NOMO-1 treated with DMSO at 0.1 percent for 48 hours (cell line): Measurements from ENCODE around the gene LPIN1.

Experiments used
- DNase-seq: peaks from one replicate; lab custom pipeline; 2025; ENCODE audit not compliant: unreplicated experiment; lab: John Stamatoyannopoulos, UW

The LPIN1 gene

DNA sequence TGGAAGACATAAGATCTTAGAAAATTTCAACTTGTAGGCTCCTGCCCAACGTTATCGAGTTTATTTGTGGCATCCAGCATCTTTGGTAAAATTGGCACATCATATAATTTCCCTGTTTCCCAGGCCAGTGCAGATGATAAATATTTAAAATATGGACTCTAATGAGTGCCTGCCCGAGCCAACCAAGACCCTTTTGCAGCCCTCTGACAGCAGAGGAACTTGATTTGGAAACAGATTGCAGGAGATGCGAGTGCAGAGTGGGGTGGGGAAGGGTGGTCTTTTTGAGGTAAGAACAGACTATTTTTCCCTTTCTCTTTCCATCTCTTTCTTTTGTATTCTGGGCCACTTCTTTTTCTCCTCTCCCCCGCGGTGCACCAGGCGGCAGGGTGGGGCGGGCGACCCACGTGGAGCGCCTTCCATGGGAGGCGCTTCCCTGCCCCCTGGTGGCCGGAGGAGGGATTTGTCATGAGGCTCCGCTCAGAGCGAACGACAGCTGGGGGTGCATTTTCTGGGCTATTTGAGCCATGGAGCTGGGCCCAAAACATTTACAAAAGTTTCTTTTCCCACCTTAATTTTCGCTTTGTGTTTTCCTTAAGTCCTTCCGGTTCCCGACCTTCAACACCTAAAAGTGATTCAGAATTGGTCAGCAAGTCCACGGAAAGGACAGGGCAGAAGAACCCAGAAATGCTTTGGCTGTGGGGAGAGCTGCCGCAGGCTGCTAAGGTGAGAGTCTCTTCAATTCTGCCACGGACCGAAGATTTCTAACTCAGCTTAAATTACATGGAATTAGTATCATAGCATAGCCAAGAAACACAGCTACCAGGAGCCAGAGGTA lies 32.7 kb downstream of the LPIN1 start:
- DNase-seq: peak; percentile 26

DNA sequence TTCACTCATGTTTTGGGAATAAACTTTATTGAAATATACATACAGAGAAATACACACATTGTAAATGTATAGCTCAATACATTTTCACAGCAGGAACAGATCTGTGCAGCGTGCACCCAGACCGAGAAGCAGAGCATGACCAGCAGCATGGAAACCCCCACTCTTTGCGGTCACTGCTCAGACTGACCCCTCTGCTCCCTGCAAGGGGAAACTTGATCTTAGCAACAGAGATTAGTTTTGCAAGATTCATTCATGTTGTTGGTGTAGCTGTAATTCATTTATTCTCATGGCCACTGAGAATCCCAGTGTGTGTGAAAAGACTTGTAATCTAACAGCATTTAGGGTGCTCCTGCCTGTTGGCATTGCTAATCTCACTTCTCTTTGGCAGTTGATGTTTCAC lies 35.2 kb downstream of the LPIN1 start:
- no peak for DNase-seq

GRCh38 chr2:11784280-11784679 lies 37.8 kb downstream of the LPIN1 start:
- DNase-seq: no peak

- DNase-seq: no peak
These were observed 38.5 kb downstream of the LPIN1 start for GRCh38 chr2:11784747-11785610.

DNA sequence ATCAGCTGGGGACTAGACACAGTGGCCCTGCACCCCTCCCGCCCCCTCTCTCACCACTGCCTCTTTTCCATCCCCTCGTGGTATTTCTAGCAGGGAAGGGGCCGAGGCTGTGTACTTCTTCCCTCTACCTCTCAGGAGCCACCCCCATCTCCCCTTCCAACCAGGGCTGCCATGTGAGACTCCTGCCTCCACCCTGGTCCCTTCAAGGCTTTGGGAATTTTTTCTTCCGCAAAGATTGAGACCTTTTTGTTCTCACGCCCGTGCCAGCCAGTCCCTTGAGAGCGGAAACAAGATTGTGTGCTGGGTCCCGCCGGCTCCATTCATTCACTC lies 39.1 kb downstream of the LPIN1 start:
- no peak for DNase-seq

DNA sequence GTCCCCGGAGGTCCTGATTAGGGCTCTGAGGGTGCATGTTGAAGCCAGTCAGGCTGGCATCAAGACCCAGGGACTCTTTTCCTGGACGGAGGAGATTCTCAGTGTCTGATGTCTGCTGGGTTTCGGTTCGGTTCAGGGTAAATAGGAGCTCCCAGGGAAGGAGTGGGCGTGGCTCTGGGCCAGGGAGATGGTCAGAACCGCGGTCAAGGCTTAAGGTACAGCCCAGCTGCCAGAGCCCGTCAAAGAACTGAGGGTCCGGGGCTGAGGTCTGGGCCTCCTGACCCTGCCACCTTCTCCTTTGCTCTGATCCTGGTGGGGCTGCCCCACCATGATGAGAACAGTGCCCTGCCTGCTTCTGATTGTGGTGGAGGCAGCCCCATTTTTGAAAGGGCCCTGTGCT lies 39.8 kb downstream of the LPIN1 start:
- no peak for DNase-seq

- no peak for DNase-seq
These were observed 40.2 kb downstream of the LPIN1 start for GRCh38 chr2:11786592-11786991.

GRCh38 chr2:11787991-11788390 lies 41.6 kb downstream of the LPIN1 start:
- no peak for DNase-seq

DNA sequence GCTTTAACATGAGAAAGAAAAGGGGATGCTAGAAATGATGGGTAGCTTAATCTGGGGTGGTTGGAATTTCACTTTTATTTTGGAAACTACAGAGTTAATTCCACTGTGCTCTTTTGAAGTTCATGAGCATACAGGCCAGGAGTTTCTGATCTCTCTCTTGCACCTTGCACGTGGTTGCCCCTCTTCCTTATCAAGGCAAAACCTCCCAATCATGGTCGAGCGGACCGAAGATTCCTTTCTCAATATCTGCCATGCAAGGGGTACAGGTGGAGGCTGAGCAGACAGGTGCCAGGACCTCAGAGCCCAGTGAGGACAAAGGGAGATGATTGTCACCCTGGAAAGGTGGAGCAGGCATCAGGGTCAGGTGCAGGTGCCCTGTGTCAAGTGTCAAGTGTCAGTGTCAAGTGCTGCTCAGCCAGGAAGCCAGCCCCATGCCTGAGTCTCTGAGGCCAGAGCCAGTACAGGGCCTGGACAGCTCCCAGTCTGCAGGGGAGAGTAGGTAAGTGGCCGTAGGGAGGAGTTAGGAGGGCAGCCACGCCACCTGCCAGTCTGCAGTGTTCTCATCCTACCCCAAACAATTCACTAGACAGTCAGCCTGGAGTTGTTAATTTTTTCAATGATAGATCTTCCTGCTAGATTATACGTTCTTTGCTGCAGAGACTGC lies 42.2 kb downstream of the LPIN1 start:
- DNase-seq: no peak

GRCh38 chr2:11789243-11789642 lies 42.8 kb downstream of the LPIN1 start:
- no peak for DNase-seq

DNA sequence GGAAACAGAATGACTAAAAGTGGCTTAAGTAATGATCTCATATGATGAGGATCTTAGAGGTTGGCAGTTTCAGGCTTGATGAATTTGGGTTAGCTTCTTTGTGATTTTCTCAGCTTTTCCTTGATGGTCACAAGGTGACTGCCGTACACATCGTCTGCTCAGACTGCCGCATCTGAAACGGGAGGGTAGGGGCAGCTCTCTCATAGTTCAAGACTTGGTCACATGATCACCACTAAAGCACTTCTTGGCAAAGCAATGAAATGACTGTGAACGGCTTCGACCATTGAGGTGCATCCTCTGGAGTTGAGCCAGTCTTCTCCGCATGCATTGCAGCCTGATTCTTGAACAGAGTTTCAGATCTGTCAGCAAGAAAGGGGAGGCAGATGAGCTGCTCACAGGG lies 43.8 kb downstream of the LPIN1 start:
- no peak for DNase-seq

DNA sequence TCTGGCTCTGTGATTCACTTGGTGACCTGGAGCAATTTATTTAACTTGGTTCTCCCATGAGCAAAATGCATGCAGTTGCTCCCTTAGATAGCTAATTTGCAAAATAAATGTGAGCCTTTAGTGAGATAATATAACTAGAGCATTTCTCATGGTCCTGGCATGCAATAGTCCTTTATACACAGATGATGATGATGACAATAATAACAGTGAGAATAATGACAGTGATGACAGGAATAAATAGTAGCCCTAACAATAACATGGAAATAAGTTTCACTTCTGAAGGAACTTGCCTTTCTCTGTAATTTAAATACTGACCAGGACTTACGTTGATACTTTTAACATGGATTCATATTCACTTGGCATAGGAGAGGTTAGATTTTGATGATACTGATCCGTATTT lies 49.2 kb downstream of the LPIN1 start:
- no peak for DNase-seq

- DNase-seq: no peak
These were observed 50.0 kb downstream of the LPIN1 start for GRCh38 chr2:11796190-11797171.

DNA sequence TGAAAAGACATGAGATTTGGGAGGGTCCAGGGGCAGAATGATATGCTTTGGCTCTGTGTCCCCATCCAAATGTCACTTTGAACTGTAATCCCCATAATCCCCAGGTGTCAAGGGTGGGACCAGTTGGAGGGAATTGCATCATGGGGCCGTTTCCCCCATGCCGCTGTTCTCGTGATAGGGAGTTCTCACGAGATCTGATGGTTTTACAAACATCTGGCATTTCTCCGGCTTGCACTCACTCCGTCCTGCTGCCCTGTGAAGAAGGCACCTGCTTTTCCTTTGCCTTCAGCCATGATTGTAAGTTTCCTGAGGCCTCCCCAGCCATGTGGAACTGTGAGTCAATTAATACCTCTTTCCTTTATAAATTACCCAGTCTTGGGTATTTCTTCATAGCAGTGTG lies 51.4 kb downstream of the LPIN1 start:
- DNase-seq: no peak

DNA sequence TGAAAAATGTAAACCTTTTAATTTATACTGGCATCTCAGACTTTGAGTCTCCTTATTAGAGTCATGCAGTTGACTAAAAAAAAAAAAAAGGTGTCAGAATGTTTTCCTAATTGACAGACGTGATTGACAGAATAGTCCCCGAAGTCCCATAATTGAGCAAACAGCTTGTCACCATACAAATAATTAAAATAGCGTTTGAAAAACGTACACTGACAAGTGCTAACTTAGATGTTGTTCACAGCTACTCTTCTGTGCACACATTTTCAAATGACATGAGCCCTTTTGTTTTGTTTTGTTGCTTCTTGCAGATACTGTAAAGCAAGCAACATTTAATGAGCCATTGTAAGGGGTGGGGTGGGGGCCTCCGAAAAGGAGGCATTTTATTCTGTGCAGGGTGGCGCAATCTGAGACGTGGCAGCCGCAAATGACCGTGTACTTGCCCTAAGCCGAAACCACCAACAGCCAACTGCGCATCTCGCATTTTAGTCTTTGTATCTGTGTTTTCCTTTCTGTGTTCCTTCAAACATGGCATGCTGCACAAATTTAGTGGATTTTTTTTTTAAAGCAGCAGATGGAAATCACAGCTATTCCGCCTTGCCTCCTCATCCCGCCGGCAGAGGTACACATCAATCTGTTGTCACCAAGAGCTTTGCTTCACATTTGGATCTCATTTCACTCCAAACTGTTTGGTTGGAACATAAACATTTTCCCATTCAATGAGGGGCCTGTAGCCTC lies 52.4 kb downstream of the LPIN1 start:
- peak; percentile 77 for DNase-seq

DNA sequence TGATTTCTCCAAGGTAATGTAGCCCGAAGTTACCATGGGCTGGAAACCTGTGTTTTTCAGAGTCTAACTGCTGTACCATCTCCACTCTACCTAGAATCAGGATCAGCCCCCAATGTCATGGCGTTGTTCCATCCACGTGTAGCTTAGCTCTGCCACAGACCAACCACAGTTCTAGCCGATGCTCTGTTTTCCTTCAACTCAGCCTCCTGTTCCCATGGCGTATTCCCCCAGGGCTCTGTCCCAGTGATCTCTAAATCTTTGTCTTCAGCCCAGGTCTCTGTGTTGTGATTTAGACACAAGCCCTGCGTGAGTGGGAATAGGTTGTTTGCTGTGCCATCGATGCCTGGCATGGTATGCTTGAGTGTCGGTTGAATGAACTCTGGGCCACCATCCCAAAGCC lies 53.4 kb downstream of the LPIN1 start:
- no peak for DNase-seq

GRCh38 chr2:11802782-11803191 lies 56.4 kb downstream of the LPIN1 start:
- no peak for DNase-seq

DNA sequence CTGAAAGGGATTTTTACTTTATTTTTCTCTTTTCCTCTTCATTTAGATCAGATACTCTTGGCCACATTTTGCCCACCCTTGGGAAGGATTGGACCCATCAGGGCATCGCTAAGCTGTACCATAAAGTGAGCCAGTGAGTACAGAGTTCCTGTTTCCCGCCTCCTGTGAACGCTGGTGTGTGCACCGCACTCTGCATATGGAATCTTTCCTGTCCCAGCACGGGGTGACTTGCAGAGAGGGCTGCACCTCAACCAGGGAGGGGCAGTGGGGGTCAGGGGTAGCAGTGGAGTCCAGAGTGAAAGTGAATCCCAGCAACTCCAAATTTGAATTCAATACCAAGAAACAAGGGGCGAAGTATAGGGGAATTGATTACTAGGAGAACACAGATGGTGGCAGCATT lies 58.6 kb downstream of the LPIN1 start:
- DNase-seq: no peak

DNA sequence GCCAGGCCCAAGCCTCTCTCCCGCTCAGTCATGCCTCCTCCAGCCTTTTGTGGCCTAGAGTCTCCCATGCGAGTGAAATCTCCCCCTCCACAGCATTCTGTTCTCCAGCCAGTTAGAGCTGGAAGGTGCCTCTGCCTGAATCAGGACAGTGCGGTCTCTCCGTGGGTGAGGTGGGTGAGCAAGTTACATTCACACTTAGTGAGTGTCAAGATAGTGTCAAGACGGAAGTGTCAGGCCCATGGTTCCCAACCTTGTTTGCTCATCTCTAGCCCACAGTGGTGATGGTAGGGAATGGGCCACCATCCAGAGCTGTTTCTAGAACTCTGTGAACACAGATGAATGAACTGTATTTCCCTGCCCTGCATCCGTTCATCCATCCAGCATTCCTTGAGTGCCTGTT lies 59.5 kb downstream of the LPIN1 start:
- no peak for DNase-seq
